DMS79 treated with DMSO at 0.1 percent for 48 hours (cell line): ENCODE measurements around the gene KIF13A.

Source experiments
- DNase-seq: peaks from one replicate; lab custom pipeline; 2025; lab: John Stamatoyannopoulos, UW

The KIF13A gene

DNA sequence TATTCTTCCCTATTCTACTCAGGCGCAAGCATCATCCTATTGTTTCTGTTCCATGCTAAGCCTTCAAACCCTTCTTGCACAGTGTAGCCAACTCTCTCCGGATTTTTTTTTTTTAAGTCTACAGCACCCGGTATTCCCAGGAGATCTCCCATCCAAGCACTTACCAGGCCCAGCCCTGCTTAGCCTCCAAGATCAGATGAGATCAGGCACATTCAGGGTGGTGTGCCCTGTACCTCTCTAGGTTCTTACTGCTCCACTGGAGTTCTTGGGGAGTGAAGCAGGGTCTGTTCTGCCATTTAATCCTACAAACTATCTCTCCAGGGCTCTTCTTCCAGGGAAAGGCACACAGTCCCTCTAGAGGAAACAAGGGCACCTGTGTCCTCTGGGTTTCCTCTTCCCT, 265.8 kb downstream of the KIF13A start:
- DNase-seq = no peak

- no peak for DNase-seq
These were observed 268.0 kb downstream of the KIF13A start for GRCh38 chr6:17719323-17720041.

- no peak for DNase-seq
These were observed 271.2 kb downstream of the KIF13A start for GRCh38 chr6:17716221-17716620.

DNA sequence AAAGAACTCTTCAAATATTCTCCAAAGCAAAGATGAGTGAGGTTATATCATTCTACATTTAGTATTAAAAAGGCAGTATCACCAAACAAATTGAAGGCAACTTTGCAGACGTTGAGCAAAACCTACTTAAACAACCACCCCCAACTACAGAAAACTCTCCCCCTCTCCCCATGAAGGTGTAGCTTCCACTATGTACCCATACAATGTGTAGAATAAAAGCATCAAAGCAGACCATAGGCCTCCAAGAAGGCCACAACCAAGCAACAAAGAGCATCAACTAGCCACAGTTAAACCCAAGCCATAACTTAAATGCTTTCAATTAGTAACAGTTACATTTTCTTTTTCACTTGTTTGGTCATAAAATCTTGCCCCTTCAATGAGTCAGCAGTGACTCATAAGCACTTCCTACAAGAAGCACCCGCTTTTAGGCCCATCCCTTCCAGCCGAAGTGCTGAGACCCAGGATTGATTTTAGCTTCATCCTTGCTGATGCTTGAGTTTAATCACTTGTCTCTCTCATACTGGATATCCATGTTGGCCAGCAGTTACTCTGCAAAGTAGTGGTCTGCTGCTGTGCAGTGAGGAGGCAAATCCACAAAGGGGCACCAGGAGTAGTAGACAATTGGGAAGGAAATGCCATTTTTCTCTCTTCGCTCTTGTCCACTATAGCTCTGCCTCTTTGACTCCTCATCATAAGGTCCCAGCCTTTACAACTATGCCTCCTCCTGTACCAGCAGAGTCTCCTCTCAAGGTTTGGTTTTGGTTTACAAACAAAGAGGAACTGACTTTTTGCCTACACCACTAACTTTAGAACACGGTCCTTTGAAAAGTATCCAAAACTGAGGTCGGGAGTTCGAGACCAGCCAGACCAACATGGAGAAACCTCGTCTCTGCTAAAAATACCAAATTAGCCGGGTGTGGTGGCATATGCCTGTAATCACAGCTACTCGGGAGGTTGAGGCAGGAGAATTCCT, 272.3 kb downstream of the KIF13A start:
- no peak for DNase-seq

DNA sequence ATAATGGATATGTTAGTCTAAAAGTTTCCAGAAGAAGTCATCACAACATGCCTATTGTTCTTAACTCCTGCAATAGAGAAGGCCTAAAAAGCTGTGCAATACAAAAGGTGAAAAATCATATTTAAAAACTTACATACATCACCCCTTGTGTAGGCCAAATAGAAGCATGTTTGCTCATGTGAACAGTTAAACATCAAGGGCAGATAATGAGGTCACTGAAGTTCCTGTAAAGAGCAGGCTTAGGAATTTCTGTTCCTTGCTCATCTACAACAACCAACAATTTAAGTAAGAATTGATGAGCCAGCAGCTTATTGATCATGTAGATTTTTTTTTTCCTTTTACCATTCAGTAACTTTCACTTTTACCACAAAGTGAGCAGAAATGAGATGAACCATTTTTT, 273.3 kb downstream of the KIF13A start:
- no peak for DNase-seq

- no peak for DNase-seq
These were observed 274.9 kb downstream of the KIF13A start for GRCh38 chr6:17712576-17712975.

DNA sequence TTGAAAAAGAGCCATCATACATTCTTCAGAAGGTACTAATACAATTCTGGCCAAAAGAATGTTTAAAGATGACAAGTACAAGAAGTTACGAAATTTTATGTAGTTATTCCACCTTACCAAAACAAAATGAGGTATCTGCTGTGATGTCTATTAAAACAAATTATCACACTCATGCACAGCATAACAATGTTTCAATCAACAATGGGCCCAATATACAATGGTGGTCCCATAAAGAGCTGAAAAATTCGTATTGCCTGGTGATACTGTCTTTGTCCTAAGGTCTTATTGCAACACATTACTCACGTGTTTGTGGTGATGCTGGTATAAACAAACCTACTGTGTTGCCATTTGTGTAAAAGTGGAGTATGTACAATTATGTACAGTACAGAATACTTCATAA, 277.1 kb downstream of the KIF13A start:
- DNase-seq = no peak

DNA sequence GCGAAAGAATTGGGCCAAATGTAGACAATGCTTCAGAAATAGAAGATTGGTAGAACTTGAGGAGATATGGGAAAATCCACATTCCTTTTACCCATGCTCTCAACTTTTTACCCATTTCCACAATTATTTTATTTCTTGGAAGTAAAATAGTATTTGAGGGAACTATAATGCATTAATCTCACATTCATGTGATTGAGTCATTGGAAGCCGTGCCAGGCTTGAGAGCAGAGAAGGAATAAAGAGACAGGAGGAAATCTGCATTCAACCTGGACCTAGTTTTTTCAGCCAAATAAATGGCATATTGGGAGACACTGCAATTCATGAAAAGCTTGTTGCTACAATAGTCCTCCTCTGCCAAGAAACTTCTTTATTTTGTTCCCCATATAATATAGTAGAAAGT, 278.0 kb downstream of the KIF13A start:
- DNase-seq = no peak
